Measurements from ENCODE around the gene PHIP. TPM values are rescaled to one million over a fixed set of nuclear protein-coding genes. Genes with fewer than 3 reads are reported as not detected.

The PHIP gene
- 32.0 TPM for total RNA-seq
- long read RNA-seq, full-length matches to known transcripts, result 2 of 75 reads
- long read RNA-seq, partial matches to known transcripts, result 50 of 75 reads
- long read RNA-seq, other reads (novel, unspliced or antisense), result 23 of 75 reads

DNA sequence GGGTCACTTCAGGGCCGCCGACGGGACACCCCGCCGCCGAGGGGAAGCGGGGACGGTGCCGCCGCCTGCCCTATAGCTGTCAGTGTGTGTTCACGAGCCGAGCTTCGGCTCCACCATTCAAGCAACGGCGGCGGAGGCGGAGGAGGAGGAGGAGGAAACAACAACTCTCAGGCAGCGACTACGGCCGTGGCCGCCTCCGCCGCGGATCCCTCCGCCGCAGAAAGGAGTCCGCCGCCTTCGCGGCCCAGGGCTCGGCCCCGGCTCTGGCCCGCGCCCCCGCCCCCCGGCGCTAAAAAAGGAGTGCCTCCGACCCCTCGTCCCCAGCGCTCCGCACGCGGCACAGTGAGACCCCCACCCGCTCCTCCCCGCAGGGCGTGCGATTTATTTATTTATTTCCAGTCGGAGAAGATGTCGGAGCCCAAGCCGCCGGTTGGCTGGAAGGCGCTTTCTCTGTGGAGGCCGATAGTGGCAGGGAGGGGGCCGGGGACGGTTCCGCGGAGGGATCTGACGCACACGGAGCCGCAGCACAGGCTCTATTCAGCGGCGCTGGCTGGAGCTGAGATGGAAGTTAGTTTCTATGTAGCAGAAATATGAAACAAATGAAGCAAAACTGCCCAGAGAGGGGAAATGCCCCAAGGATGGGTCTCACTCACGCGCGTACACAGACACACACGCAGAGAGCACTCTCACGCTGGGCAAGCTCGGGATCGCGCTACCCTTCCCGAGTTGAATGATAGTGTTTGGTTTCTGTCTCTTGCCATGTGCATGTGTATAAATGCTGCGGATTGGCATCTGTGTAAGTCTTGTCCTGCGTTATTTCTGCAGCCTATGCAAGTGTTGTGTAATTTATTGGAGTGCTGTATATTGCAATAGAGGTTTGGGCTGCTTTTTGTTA lies at the start of gene PHIP:
TSS of gene PHIP (minus strand) at position 180 of the 895 bp plus-strand sequence. CDS start 186 bp downstream, outside the sequence.
- DNase-seq, result peak; percentile 97
- peak within 1 kb of the TSS; percentile 90 for H3K4me3 ChIP-seq
- TF ChIP-seq CTCF (IDR thresholded peaks at IDR 0.05), result no peak
- peak; percentile 95 for ATAC-seq
- intact Hi-C loops (cut with DNase I), result no loop called here
- H3K27me3 ChIP-seq, result no peaks in the 10 kb centered on the region
- H3K36me3 ChIP-seq, result no peaks in the 10 kb centered on the region
- H3K9me3 ChIP-seq, result no peaks in the 10 kb centered on the region
- peaks cover 38% of the 10 kb centered on the region for H3K4me1 ChIP-seq
- peak within 1 kb of the TSS; percentile 98 for H3K27ac ChIP-seq

DNA sequence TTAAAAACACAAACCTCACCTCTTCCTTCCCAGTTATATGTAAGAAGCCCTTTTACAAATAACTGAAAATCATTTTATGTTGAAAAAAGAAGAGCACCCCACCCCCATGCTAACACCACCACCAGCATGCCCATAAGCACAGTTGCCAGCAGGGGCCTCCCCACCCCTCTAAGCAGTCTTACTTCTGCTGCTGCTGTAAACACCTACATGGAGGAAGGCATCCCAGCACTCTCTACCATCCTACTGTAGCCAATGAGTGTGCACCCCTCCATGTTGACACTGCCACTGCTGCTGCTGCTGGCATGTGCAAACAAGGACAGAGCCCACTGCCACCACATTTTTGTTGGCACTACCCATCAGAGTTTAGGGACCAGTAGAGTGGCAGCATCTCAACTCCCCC lies 49.6 kb upstream of the PHIP start:
- H3K4me1 ChIP-seq, result no peaks in the 10 kb centered on the region
- H3K27me3 ChIP-seq, result no peaks in the 10 kb centered on the region
- no peaks in the 10 kb centered on the region for H3K9me3 ChIP-seq
- no peak overlapping the region for H3K4me3 ChIP-seq
- intact Hi-C loops (cut with DNase I), result no loop called here
- H3K27ac ChIP-seq, result no peak overlapping the region
- ATAC-seq (peak; percentile 39), DNase-seq (no peak)
- TF ChIP-seq CTCF (IDR thresholded peaks at IDR 0.05), result no peak
- no peaks in the 10 kb centered on the region for H3K36me3 ChIP-seq

- no peak for TF ChIP-seq CTCF (IDR thresholded peaks at IDR 0.05)
- no peak for ATAC-seq
- intact Hi-C loops (cut with DNase I), result no loop called here
Measured at GRCh38 chr6:79119217-79119616, 41.2 kb upstream of the PHIP start.

GRCh38 chr6:79117752-79118151 lies 39.7 kb upstream of the PHIP start:
- DNase-seq (no peak), ATAC-seq (no peak)
- TF ChIP-seq CTCF (IDR thresholded peaks at IDR 0.05), result no peak
- Histone ChIP-seq H3K4me3 (no peak overlapping the region), H3K27me3 (no peaks in the 10 kb centered on the region), H3K36me3 (no peaks in the 10 kb centered on the region), H3K27ac (no peak overlapping the region), H3K4me1 (no peaks in the 10 kb centered on the region), H3K9me3 (no peaks in the 10 kb centered on the region)
- intact Hi-C loops (cut with DNase I), result no loop called here

More at GRCh38 chr6:79119217-79119616, 41.2 kb upstream of the PHIP start:
- no peak overlapping the region for H3K4me3 ChIP-seq
- no peaks in the 10 kb centered on the region for H3K36me3 ChIP-seq
- no peaks in the 10 kb centered on the region for H3K27me3 ChIP-seq
- H3K9me3 ChIP-seq, result no peaks in the 10 kb centered on the region
- no peak overlapping the region for H3K27ac ChIP-seq
- no peaks in the 10 kb centered on the region for H3K4me1 ChIP-seq
- DNase-seq, result no peak

- intact Hi-C loops (cut with DNase I), result no loop called here
Measured at GRCh38 chr6:79115553-79116182, 37.6 kb upstream of the PHIP start.

More at GRCh38 chr6:79115553-79116182, 37.6 kb upstream of the PHIP start:
- DNase-seq, result no peak
- no peak for TF ChIP-seq CTCF (IDR thresholded peaks at IDR 0.05)
- H3K9me3 ChIP-seq, result no peaks in the 10 kb centered on the region
- no peaks in the 10 kb centered on the region for H3K4me1 ChIP-seq
- no peak for ATAC-seq
- no peak overlapping the region for H3K4me3 ChIP-seq
- H3K27me3 ChIP-seq, result no peaks in the 10 kb centered on the region
- no peaks in the 10 kb centered on the region for H3K36me3 ChIP-seq
- no peak overlapping the region for H3K27ac ChIP-seq
